SK-N-SH (cell line): Measurements from ENCODE around the gene LRMDA. TPM values are rescaled to one million over a fixed set of nuclear protein-coding genes. Genes with fewer than 3 reads are reported as not detected.

Source experiments
- CTCF ChIA-PET: fragments of 300-600, 350-600 bp; formaldehyde crosslinking; extraction: SDS; loops from one replicate; lab custom pipeline; 2021; lab: Yijun Ruan, JAX
- POLR2A ChIA-PET: fragments of 350-600 bp; sonication (Branson Sonifier 250); formaldehyde crosslinking; extraction: SDS; loops from one replicate; lab custom pipeline; 2020; ENCODE audit warnings: antibody characterized with exemption, inconsistent platforms; lab: Yijun Ruan, JAX
- DNase-seq: peaks from one replicate; pipeline ENCODE4 v3.0.0; 2012
- H2AFZ ChIP-seq: fragments of 200-600 bp; sonication (generic); 2 replicates; pipeline ENCODE4 v1.8.1; 2016; ENCODE audit warnings: antibody characterized with exemption, mild to moderate bottlenecking, low read depth
- H3F3A ChIP-seq: fragments of 200-600 bp; sonication (generic); replicated peaks from 2 replicates; pipeline ENCODE3; 2016; ENCODE audit warnings: antibody characterized with exemption, mild to moderate bottlenecking; ENCODE audit not compliant: insufficient read depth
- H3K27ac ChIP-seq, 2 experiments: fragments of 200-500 bp in 1 of 2; fragments of 200-600 bp in 1 of 2; sonication (Bioruptor generic) in 1 of 2; sonication (generic), shearing (Covaris generic) in 1 of 2; 2 replicates each; pipeline versions ENCODE4 v1.5.1 to v1.6.1; 2014 to 2016; ENCODE audit warnings: low read depth in 2 of 2, inconsistent platforms in 1 of 2, low read length in 1 of 2, mild to moderate bottlenecking in 1 of 2, mixed read lengths in 1 of 2
- H3K27me3 ChIP-seq: fragments of 200-600 bp; sonication (generic), shearing (Covaris generic); 2 replicates; pipeline ENCODE4 v1.6.1; 2016; ENCODE audit warnings: mixed run types; ENCODE audit not compliant: insufficient read depth
- H3K36me3 ChIP-seq, 2 experiments: fragments of 200-500 bp in 1 of 2; fragments of 200-600 bp in 1 of 2; sonication (Bioruptor generic) in 1 of 2; sonication (generic) in 1 of 2; replicated peaks in 1 of 2; 2 replicates each; pipeline versions ENCODE3 to v1.5.1; 2014 to 2016; ENCODE audit warnings: low read length in 1 of 2, mild to moderate bottlenecking in 1 of 2; ENCODE audit not compliant: insufficient read depth in 2 of 2, control insufficient read depth in 1 of 2
- H3K4me1 ChIP-seq, 2 experiments: fragments of 200-500 bp in 1 of 2; fragments of 200-600 bp in 1 of 2; sonication (Bioruptor generic) in 1 of 2; sonication (generic), shearing (Covaris generic) in 1 of 2; 2 replicates each; pipeline versions ENCODE4 v1.5.1 to v1.6.1; 2014 to 2016; ENCODE audit warnings: low read depth in 1 of 2, low read length in 1 of 2, mixed run types in 1 of 2; ENCODE audit not compliant: insufficient read depth in 2 of 2, control insufficient read depth in 1 of 2
- H3K4me2 ChIP-seq: fragments of 200-600 bp; sonication (generic), shearing (Covaris generic); 2 replicates; pipeline ENCODE4 v1.6.1; 2017; ENCODE audit warnings: mixed run types
- H3K4me3 ChIP-seq, 2 experiments: fragments of 200-500 bp in 1 of 2; fragments of 200-600 bp in 1 of 2; sonication (Bioruptor generic) in 1 of 2; sonication (generic), shearing (Covaris generic) in 1 of 2; 2 replicates each; pipeline versions ENCODE4 v1.5.1 to v1.8.1; 2014 to 2016; ENCODE audit warnings: low read depth in 2 of 2, inconsistent platforms in 1 of 2, low read length in 1 of 2, mild to moderate bottlenecking in 1 of 2, mixed read lengths in 1 of 2, moderate library complexity in 1 of 2
- H3K79me2 ChIP-seq: fragments of 200-600 bp; sonication (generic); 2 replicates; pipeline ENCODE4 v1.8.1; 2017; ENCODE audit warnings: mild to moderate bottlenecking; ENCODE audit not compliant: insufficient read depth
- H3K9ac ChIP-seq: fragments of 200-600 bp; sonication (generic); 2 replicates; pipeline ENCODE4 v1.6.1; 2017; ENCODE audit warnings: mixed run types
- H3K9me2 ChIP-seq: fragments of 200-600 bp; sonication (generic); 2 replicates; pipeline ENCODE4 v1.6.1; 2017; ENCODE audit warnings: mixed run types
- H3K9me3 ChIP-seq: fragments of 200-600 bp; sonication (generic); 2 replicates; pipeline ENCODE4 v1.6.1; 2017; ENCODE audit warnings: mixed run types, mild to moderate bottlenecking, moderate library complexity
- H4K20me1 ChIP-seq: fragments of 200-600 bp; sonication (generic); 2 replicates; pipeline ENCODE4 v1.6.1; 2017; ENCODE audit warnings: mild to moderate bottlenecking, mixed run types; ENCODE audit not compliant: insufficient read depth
- EP300 ChIP-seq, 2 experiments: IDR thresholded peaks; 2 replicates each; pipeline versions ENCODE4 v1.4.0 to v1.6.1; 2012; ENCODE audit warnings: borderline replicate concordance in 1 of 2, low read depth in 1 of 2, low read length in 1 of 2
- GABPA ChIP-seq: IDR thresholded peaks from 2 replicates; pipeline ENCODE4 v1.4.0; 2012; ENCODE audit warnings: low read depth, mild to moderate bottlenecking
- IRF3 ChIP-seq: fragments of 150-350 bp; IDR thresholded peaks from 2 replicates; pipeline ENCODE4 v1.6.1; 2016; ENCODE audit warnings: mild to moderate bottlenecking, low read depth, low read length
- JUND ChIP-seq: IDR thresholded peaks from 2 replicates; pipeline ENCODE4 v1.4.0; 2012
- MAX ChIP-seq: IDR thresholded peaks from 2 replicates; pipeline ENCODE4 v1.4.0; 2012; ENCODE audit warnings: low read depth
- PBX3 ChIP-seq: IDR thresholded peaks from 2 replicates; pipeline ENCODE4; 2012
- POLR2AphosphoS5 ChIP-seq: IDR thresholded peaks from 2 replicates; pipeline ENCODE4 v1.6.1; 2012; ENCODE audit warnings: low read depth, low read length
- REST ChIP-seq: IDR thresholded peaks from 2 replicates; pipeline ENCODE4 v1.6.1; 2012; ENCODE audit warnings: mild to moderate bottlenecking, low read depth, low read length, moderate library complexity
- RXRA ChIP-seq: IDR thresholded peaks from 2 replicates; pipeline ENCODE4 v1.4.0; 2012; ENCODE audit warnings: low read depth, mild to moderate bottlenecking, borderline replicate concordance
- SMC3 ChIP-seq: IDR thresholded peaks from 2 replicates; pipeline ENCODE4 v1.6.1; 2012; ENCODE audit warnings: low read depth, low read length, improper control_type of control experiment
- USF2 ChIP-seq: fragments of 150-350 bp; IDR thresholded peaks from 2 replicates; pipeline ENCODE4 v1.6.1; 2017; ENCODE audit warnings: antibody characterized with exemption, low read length, low read depth, borderline replicate concordance
- ZBTB33 ChIP-seq: IDR thresholded peaks from 2 replicates; pipeline ENCODE4 v1.4.0; 2012; ENCODE audit warnings: low read depth, borderline replicate concordance
- whole genome bisulfite sequencing: methylation state at CpG from one replicate; pipeline ENCODE4 v1.1.6; 2017; ENCODE audit warnings: low lambda C conversion rate; 5-methylcytosine and 5-hydroxymethylcytosine counted together
- polyA plus RNA-seq, 3 experiments: library from polyadenylated mRNA; depleted of rRNA; stranded (reverse); fragments of >200 nt; gene quantifications; 2 replicates each; pipeline ENCODE4 v1.2.3, GENCODE V29; 2012
- TF ChIP-seq, protein P1 (sequence below): fragments of 200-600 bp; sonication (generic); IDR thresholded peaks from 2 replicates; pipeline ENCODE4 v1.6.1; 2017; ENCODE audit warnings: antibody characterized with exemption, mild to moderate bottlenecking, moderate library complexity

Gene LRMDA
- polyA plus RNA-seq, 1 of the 3 experiments (the other 2 are of a cell fraction) = 0.95 TPM

- TF ChIP-seq USF2 (no peak), GABPA (no peak), EP300 (IDR thresholded peaks at IDR 0.05; ENCODE audit: borderline replicate concordance in 1 of 2, low read depth in 1 of 2, low read length in 1 of 2) (no peak), IRF3 (no peak), POLR2AphosphoS5 (no peak)
- TF ChIP-seq, protein P1, sequence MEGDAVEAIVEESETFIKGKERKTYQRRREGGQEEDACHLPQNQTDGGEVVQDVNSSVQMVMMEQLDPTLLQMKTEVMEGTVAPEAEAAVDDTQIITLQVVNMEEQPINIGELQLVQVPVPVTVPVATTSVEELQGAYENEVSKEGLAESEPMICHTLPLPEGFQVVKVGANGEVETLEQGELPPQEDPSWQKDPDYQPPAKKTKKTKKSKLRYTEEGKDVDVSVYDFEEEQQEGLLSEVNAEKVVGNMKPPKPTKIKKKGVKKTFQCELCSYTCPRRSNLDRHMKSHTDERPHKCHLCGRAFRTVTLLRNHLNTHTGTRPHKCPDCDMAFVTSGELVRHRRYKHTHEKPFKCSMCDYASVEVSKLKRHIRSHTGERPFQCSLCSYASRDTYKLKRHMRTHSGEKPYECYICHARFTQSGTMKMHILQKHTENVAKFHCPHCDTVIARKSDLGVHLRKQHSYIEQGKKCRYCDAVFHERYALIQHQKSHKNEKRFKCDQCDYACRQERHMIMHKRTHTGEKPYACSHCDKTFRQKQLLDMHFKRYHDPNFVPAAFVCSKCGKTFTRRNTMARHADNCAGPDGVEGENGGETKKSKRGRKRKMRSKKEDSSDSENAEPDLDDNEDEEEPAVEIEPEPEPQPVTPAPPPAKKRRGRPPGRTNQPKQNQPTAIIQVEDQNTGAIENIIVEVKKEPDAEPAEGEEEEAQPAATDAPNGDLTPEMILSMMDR = no peak
These were observed 178.8 kb downstream of the LRMDA start (continued) for GRCh38 chr10:75610183-75610582.

DNA sequence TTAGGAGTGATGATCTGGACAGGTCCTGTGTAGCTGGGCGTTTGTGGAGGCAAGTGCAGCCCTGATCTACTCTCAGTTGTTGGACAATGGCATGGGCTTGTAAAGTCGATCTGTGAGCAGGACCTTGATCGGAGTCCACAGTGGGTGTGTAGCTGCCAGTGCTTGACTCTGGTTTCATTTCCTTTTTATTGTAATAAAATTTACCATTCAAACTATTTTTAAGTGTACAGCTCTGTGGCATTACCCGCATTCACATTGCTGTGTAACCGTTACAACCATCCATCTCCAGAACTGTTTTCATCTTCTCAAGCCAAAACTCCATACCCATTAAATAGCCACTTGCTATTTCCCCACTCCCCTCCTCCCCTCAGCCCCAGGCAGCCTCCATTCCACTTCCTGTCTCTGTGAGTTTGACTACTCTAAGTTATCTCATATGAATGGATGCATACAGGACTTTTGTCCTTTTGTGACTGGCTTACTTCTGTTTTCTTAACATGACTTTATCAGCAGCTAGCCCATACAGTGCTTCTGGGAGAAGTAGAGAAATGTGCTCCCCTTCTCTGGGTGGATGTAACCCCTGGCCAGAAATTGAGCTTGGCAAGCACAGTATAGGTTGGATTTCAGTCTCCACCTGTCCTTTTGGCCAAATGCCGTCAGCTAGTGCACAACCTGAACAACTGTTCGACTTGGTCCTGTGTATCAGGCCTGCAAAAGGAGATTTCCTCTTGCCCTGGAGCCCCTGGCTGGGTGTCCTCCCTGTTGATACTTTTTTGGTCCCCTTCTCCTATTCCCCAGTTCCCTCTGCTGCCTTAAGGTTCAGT lies 180.0 kb downstream of the LRMDA start:
- POLR2A ChIA-PET = no interaction called here
- WGBS = 89% methylated on average over 7 of the region's 7 CpGs
- Histone ChIP-seq H2AFZ (no peak overlapping the region), H3K4me3 (no peak overlapping the region), H3K27ac (no peak overlapping the region), H4K20me1 (no peaks in the 10 kb centered on the region), H3K9me3 (no peaks in the 10 kb centered on the region), H3K36me3 (no peaks in the 10 kb centered on the region), H3K4me2 (no peak overlapping the region), H3K9me2 (no peaks in the 10 kb centered on the region), H3K27me3 (no peaks in the 10 kb centered on the region), H3K9ac (no peak overlapping the region), H3F3A (no peaks in the 10 kb centered on the region), H3K4me1 (peaks cover 0 to 6% of the 10 kb centered on the region in 2 experiments; a peak in 2 of 4 replicates), H3K79me2 (no peaks in the 10 kb centered on the region)
- DNase-seq = no peak
- CTCF ChIA-PET = no interaction called here
- TF ChIP-seq JUND (no peak), REST (no peak), MAX (no peak), RXRA (no peak), SMC3 (no peak), USF2 (no peak), PBX3 (no peak), ZBTB33 (no peak), GABPA (no peak)
- TF ChIP-seq, protein P1 = no peak
